H1 (cell line): ENCODE results near the gene DLL4. TPM values are rescaled to one million over a fixed set of nuclear protein-coding genes. Genes with fewer than 3 reads are reported as not detected.
A peak's percentile ranks its signal among the peaks of the same experiment; 100 is the strongest.

Experiments
- CTCF ChIA-PET: fragments of 300-600 bp; sonication (Branson Sonifier 250); formaldehyde crosslinking; loops from one replicate; lab custom pipeline; 2021; ENCODE audit not compliant: partially characterized antibody; lab: Charles Lee
- POLR2A ChIA-PET: fragments of 300-600 bp; sonication (Branson Sonifier 250); formaldehyde crosslinking; loops from one replicate; lab custom pipeline; 2021; ENCODE audit warnings: inconsistent platforms; ENCODE audit not compliant: partially characterized antibody; lab: Charles Lee
- DNase-seq, 2 experiments: peaks; one replicate each; pipeline versions ENCODE4 v3.0.0 to v3.0.0-alpha.2; 2010 to 2022; ENCODE audit warnings: low spot score in 2 of 2, low read depth in 1 of 2, mixed read lengths in 1 of 2
- FAIRE-seq: peaks from 2 replicates; lab custom pipeline; 2011; peaks lifted over from hg19 to GRCh38; lab: Jason Lieb, UNC
- H2AFZ ChIP-seq: 2 replicates; pipeline ENCODE4 v1.8.1; 2012; ENCODE audit warnings: low read length, inconsistent platforms
- H2AK5ac ChIP-seq: 2 replicates; pipeline ENCODE4 v1.6.1; 2013; ENCODE audit warnings: low read depth, low read length
- H2BK120ac ChIP-seq: replicated peaks from 2 replicates; pipeline ENCODE3; 2013; ENCODE audit warnings: low read depth, low read length, inconsistent platforms
- H2BK12ac ChIP-seq: 2 replicates; pipeline ENCODE4 v1.6.1; 2013; ENCODE audit warnings: low read depth, low read length
- H2BK15ac ChIP-seq: 2 replicates; pipeline ENCODE4 v1.6.1; 2013; ENCODE audit warnings: low read length
- H2BK20ac ChIP-seq: 2 replicates; pipeline ENCODE4 v1.6.1; 2013; ENCODE audit warnings: low read length
- H2BK5ac ChIP-seq: 2 replicates; pipeline ENCODE4 v1.6.1; 2013; ENCODE audit warnings: low read depth, low read length
- H3K14ac ChIP-seq: 2 replicates; pipeline ENCODE4 v1.6.1; 2013; ENCODE audit warnings: inconsistent platforms; ENCODE audit not compliant: insufficient read length
- H3K18ac ChIP-seq: 2 replicates; pipeline ENCODE4 v1.6.1; 2013; ENCODE audit warnings: low read length; ENCODE audit errors: extremely low read depth
- H3K23ac ChIP-seq: 2 replicates; pipeline ENCODE4 v1.6.1; 2013; ENCODE audit warnings: inconsistent platforms; ENCODE audit not compliant: insufficient read length
- H3K23me2 ChIP-seq: 2 replicates; pipeline ENCODE4 v1.6.1; 2013; ENCODE audit warnings: low read depth, low read length
- H3K27ac ChIP-seq: 2 replicates; pipeline ENCODE4 v1.6.1; 2011; ENCODE audit warnings: low read depth, low read length, inconsistent platforms
- H3K27me3 ChIP-seq, 4 experiments: replicated peaks in 1 of 4; 1 replicate in 1 of 4; 2 replicates in 3 of 4; pipeline versions ENCODE4 v1.6.1 to v1.8.1; 2011 to 2013; ENCODE audit warnings: low read length in 3 of 4, mild to moderate bottlenecking in 3 of 4, inconsistent platforms in 2 of 4, mixed read lengths in 2 of 4, moderate library complexity in 1 of 4; ENCODE audit not compliant: control insufficient read depth in 3 of 4, insufficient read depth in 3 of 4; ENCODE audit errors: extremely low read depth in 1 of 4
- H3K36me3 ChIP-seq, 4 experiments: 2 replicates each; pipeline versions ENCODE4 v1.6.1 to v1.8.1; 2011 to 2013; ENCODE audit warnings: mild to moderate bottlenecking in 4 of 4, low read length in 3 of 4, moderate library complexity in 2 of 4, control low read depth in 1 of 4, inconsistent platforms in 1 of 4; ENCODE audit not compliant: insufficient read depth in 4 of 4, control insufficient read depth in 2 of 4
- H3K4ac ChIP-seq: replicated peaks from 2 replicates; pipeline ENCODE3; 2013; ENCODE audit warnings: low read length, low read depth, mixed read lengths, inconsistent platforms; ENCODE audit not compliant: insufficient read length
- H3K4me1 ChIP-seq, 4 experiments: replicated peaks in 1 of 4; 1 replicate in 1 of 4; 2 replicates in 3 of 4; pipeline versions ENCODE4 v1.6.1 to v1.8.1; 2011 to 2013; ENCODE audit warnings: low read length in 3 of 4, inconsistent platforms in 2 of 4, mixed read lengths in 1 of 4; ENCODE audit not compliant: insufficient read depth in 4 of 4, control insufficient read depth in 3 of 4
- H3K4me2 ChIP-seq, 2 experiments: 2 replicates each; pipeline versions ENCODE4 v1.6.1 to v1.8.1; 2011 to 2013; ENCODE audit warnings: low read depth in 2 of 2, low read length in 2 of 2, control low read depth in 1 of 2, inconsistent platforms in 1 of 2, mild to moderate bottlenecking in 1 of 2; ENCODE audit not compliant: insufficient read depth in 1 of 2
- H3K4me3 ChIP-seq, 4 experiments: fragments of 200-600, 300-600 bp in 1 of 4; sonication (generic), shearing (Covaris generic), sonication (Bioruptor Twin) in 1 of 4; 2 replicates each; pipeline versions ENCODE4 v1.5.1 to v1.8.1; 2011 to 2016; ENCODE audit warnings: low read length in 4 of 4, low read depth in 3 of 4, control low read depth in 2 of 4, inconsistent platforms in 2 of 4, mild to moderate bottlenecking in 2 of 4, mixed read lengths in 1 of 4, moderate library complexity in 1 of 4; ENCODE audit not compliant: insufficient read depth in 2 of 4; ENCODE audit errors: extremely low read depth in 1 of 4
- H3K56ac ChIP-seq: replicated peaks from 2 replicates; pipeline ENCODE3; 2013; ENCODE audit warnings: low read depth, mild to moderate bottlenecking, mixed read lengths, low read length, inconsistent platforms; ENCODE audit not compliant: insufficient read length
- H3K79me1 ChIP-seq: 2 replicates; pipeline ENCODE4 v1.6.1; 2013; ENCODE audit warnings: low read depth, low read length, control low read depth
- H3K79me2 ChIP-seq, 2 experiments: 2 replicates each; pipeline versions ENCODE4 v1.6.1 to v1.8.1; 2012 to 2013; ENCODE audit warnings: low read length in 2 of 2, mild to moderate bottlenecking in 2 of 2, inconsistent platforms in 1 of 2; ENCODE audit not compliant: insufficient read depth in 2 of 2, control insufficient read depth in 1 of 2
- H3K9ac ChIP-seq, 4 experiments: replicated peaks in 1 of 4; 1 replicate in 1 of 4; 2 replicates in 3 of 4; pipeline versions ENCODE4 v1.6.1 to v1.8.1; 2011 to 2013; ENCODE audit warnings: low read depth in 3 of 4, low read length in 3 of 4, control low read depth in 2 of 4, mild to moderate bottlenecking in 2 of 4, moderate library complexity in 2 of 4, inconsistent platforms in 1 of 4; ENCODE audit errors: extremely low read depth in 1 of 4
- H3K9me3 ChIP-seq, 2 experiments: 2 replicates each; pipeline versions ENCODE4 v1.6.1 to v1.8.1; 2012 to 2013; ENCODE audit warnings: mild to moderate bottlenecking in 2 of 2, moderate library complexity in 2 of 2, control low read depth in 1 of 2, inconsistent platforms in 1 of 2, low read depth in 1 of 2, low read length in 1 of 2, mixed read lengths in 1 of 2; ENCODE audit not compliant: insufficient read depth in 2 of 2
- H4K20me1 ChIP-seq, 2 experiments: replicated peaks in 1 of 2; 2 replicates each; pipeline versions ENCODE3 to v1.8.1; 2011 to 2013; ENCODE audit warnings: inconsistent platforms in 2 of 2, low read length in 2 of 2, mild to moderate bottlenecking in 1 of 2; ENCODE audit not compliant: insufficient read depth in 2 of 2, control insufficient read depth in 1 of 2
- H4K5ac ChIP-seq: 2 replicates; pipeline ENCODE4 v1.6.1; 2013; ENCODE audit warnings: low read length, low read depth, mixed read lengths, inconsistent platforms; ENCODE audit not compliant: insufficient read length
- H4K8ac ChIP-seq: 2 replicates; pipeline ENCODE4 v1.8.0; 2013; ENCODE audit warnings: mild to moderate bottlenecking, moderate library complexity, low read length, inconsistent platforms; ENCODE audit not compliant: insufficient read depth; ENCODE audit errors: extremely low read depth
- H4K91ac ChIP-seq: replicated peaks from 2 replicates; pipeline ENCODE3; 2013; ENCODE audit warnings: low read length, mixed read lengths, inconsistent platforms; ENCODE audit not compliant: insufficient read length
- CREB1 ChIP-seq: IDR thresholded peaks from 2 replicates; pipeline ENCODE4 v1.6.1; 2012; ENCODE audit warnings: inconsistent platforms
- MAFK ChIP-seq: IDR thresholded peaks from 2 replicates; pipeline ENCODE4 v1.6.1; 2012; ENCODE audit warnings: low read depth, mild to moderate bottlenecking, improper control_type of control experiment, low read length
- RAD21 ChIP-seq, 2 experiments: IDR thresholded peaks in 1 of 2; conservative IDR thresholded peaks in 1 of 2; 2 replicates each; pipeline ENCODE4 v1.6.1; 2011; ENCODE audit warnings: low read depth in 2 of 2, low read length in 2 of 2, improper control_type of control experiment in 1 of 2, inconsistent platforms in 1 of 2, mild to moderate bottlenecking in 1 of 2, moderate library complexity in 1 of 2
- SIN3A ChIP-seq, 2 experiments: IDR thresholded peaks in 1 of 2; conservative IDR thresholded peaks in 1 of 2; 2 replicates each; pipeline ENCODE4 v1.6.1; 2011 to 2012; ENCODE audit warnings: low read length in 2 of 2, improper control_type of control experiment in 1 of 2, low read depth in 1 of 2, mild to moderate bottlenecking in 1 of 2
- WGBS, 2 experiments: shearing (Covaris generic) in 1 of 2; methylation state at CpG; one replicate each; pipeline versions ENCODE4 v1.1.6 to v1.1.7; 2013 to 2015; ENCODE audit warnings: low lambda C conversion rate in 2 of 2, mixed read lengths in 2 of 2, inconsistent platforms in 1 of 2, low coverage in 1 of 2, missing lambda C conversion rate in 1 of 2; ENCODE audit not compliant: insufficient replicate concordance in 2 of 2, insufficient coverage in 1 of 2, insufficient read length in 1 of 2; ENCODE audit errors: extremely low coverage in 1 of 2, missing lambda C conversion rate in 1 of 2; 5-methylcytosine and 5-hydroxymethylcytosine counted together
- polyA plus RNA-seq, 7 experiments: library from polyadenylated mRNA; depleted of rRNA in 3 of 7; stranded (reverse) in 5 of 7; unstranded in 2 of 7; fragments of >200 nt in 5 of 7; fragments of 200-250 nt in 2 of 7; gene quantifications; 1 replicate in 5 of 7; 2 replicates in 1 of 7; 4 replicates in 1 of 7; pipeline versions ENCODE4 v1.2.1 to v1.2.3, GENCODE V29; 2011 to 2013; ENCODE audit warnings: missing spikeins in 2 of 7, mixed read lengths in 2 of 7
- total RNA-seq: library from RNA; stranded (reverse); fragmentation: NEBNext Ultra II Directional; extraction: Animal tissue kit (Norgen Biotek cat#: 25700); gene quantifications from 2 replicates; pipeline ENCODE4 v1.2.1, GENCODE V29; 2021
- TF ChIP-seq, protein P1 (sequence below): IDR thresholded peaks from 2 replicates; pipeline ENCODE4 v1.6.1; 2012; ENCODE audit warnings: inconsistent platforms

Gene DLL4
- total and polyA plus RNA-seq, 2 of the 8 experiments (the other 6 are each of a cell fraction or from before 2014, with no cell fraction given), result 0.23 to 0.60 TPM

DNA sequence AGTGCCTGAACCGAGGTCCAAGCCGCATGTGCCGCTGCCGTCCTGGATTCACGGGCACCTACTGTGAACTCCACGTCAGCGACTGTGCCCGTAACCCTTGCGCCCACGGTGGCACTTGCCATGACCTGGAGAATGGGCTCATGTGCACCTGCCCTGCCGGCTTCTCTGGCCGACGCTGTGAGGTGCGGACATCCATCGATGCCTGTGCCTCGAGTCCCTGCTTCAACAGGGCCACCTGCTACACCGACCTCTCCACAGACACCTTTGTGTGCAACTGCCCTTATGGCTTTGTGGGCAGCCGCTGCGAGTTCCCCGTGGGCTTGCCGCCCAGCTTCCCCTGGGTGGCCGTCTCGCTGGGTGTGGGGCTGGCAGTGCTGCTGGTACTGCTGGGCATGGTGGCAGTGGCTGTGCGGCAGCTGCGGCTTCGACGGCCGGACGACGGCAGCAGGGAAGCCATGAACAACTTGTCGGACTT is 7.1 kb downstream of the DLL4 start:
- Histone ChIP-seq H4K91ac (no peak overlapping the region), H3K79me1 (no peaks in the 10 kb centered on the region), H2AFZ (no peak overlapping the region), H2BK120ac (no peak overlapping the region), H4K8ac (peak overlapping the region; percentile 51; the same call in 1 of the 2 replicates), H2BK15ac (no peak overlapping the region), H2AK5ac (no peak overlapping the region), H3K23ac (no peak overlapping the region), H4K20me1 (peaks cover 2 to 5% of the 10 kb centered on the region in 2 experiments), H3K79me2 (no peaks in the 10 kb centered on the region), H2BK20ac (no peak overlapping the region), H3K27ac (no peak overlapping the region), H3K9me3 (no peaks in the 10 kb centered on the region), H3K4ac (no peak overlapping the region), H2BK12ac (0 out of 2 replicates have a peak overlapping the region, but pooled peaks have one; percentile 50), H3K56ac (no peak overlapping the region), H3K18ac (no peak overlapping the region), H3K4me1 (peaks cover 0 to 18% (median 5%) of the 10 kb centered on the region in 4 experiments; a peak in 5 of 7 replicates), H3K23me2 (peaks cover 2% of the 10 kb centered on the region; the same call in 1 of the 2 replicates), H3K14ac (no peak overlapping the region), H3K4me3 (no peak overlapping the region), H3K4me2 (no peak overlapping the region), H3K27me3 (peaks cover 11 to 50% (median 33%) of the 10 kb centered on the region in 4 experiments), H2BK5ac (no peak overlapping the region), H4K5ac (no peak overlapping the region), H3K36me3 (no peaks in the 10 kb centered on the region), H3K9ac (no peak overlapping the region)
- DNase-seq (no peak), FAIRE-seq (no peak)
- ChIA-PET POLR2A (interaction anchor here (2.6 to 43.8 kb wide), 2 partner anchors 16 to 17 kb away, joined by 5 to 1505 read pairs; partner anchors contain the start of gene CHAC1), CTCF (interaction anchor here (1.0 to 33.1 kb wide), 5 partner anchors 10 to 55 kb away, joined by 3 to 619 read pairs (median 5); partner anchors contain the start of genes DLL4 and VPS18)
- 95% methylated on average over 27 of the region's 31 CpGs; no CpG with 5 or more reads in 1 of the 2 experiments for WGBS, 2 experiments
- TF ChIP-seq RAD21 (IDR thresholded peaks at IDR 0.05 in 1 of 2, conservative IDR thresholded peaks at IDR 0.05 in 1 of 2; ENCODE audit: low read depth in 2 of 2, low read length in 2 of 2), result no peak
- no peak for TF ChIP-seq SIN3A (conservative IDR thresholded peaks at IDR 0.05 in 1 of 2, IDR thresholded peaks at IDR 0.05 in 1 of 2; ENCODE audit: low read depth in 1 of 2, low read length in 2 of 2)
- no peak for TF ChIP-seq MAFK
- no peak for TF ChIP-seq CREB1
- TF ChIP-seq, protein P1, sequence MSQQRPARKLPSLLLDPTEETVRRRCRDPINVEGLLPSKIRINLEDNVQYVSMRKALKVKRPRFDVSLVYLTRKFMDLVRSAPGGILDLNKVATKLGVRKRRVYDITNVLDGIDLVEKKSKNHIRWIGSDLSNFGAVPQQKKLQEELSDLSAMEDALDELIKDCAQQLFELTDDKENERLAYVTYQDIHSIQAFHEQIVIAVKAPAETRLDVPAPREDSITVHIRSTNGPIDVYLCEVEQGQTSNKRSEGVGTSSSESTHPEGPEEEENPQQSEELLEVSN, result no peak
